H1 (cell line): ENCODE results near the gene DNTT. TPM values are rescaled to one million over a fixed set of nuclear protein-coding genes. Genes with fewer than 3 reads are reported as not detected.

ENCODE experiments used
- CTCF ChIA-PET: fragments of 300-600 bp; sonication (Branson Sonifier 250); formaldehyde crosslinking; loops from one replicate; lab custom pipeline; 2021; ENCODE audit not compliant: partially characterized antibody; lab: Charles Lee
- POLR2A ChIA-PET: fragments of 300-600 bp; sonication (Branson Sonifier 250); formaldehyde crosslinking; loops from one replicate; lab custom pipeline; 2021; ENCODE audit warnings: inconsistent platforms; ENCODE audit not compliant: partially characterized antibody; lab: Charles Lee
- DNase-seq, 2 experiments: peaks; one replicate each; pipeline versions ENCODE4 v3.0.0 to v3.0.0-alpha.2; 2010 to 2022; ENCODE audit warnings: low spot score in 2 of 2, low read depth in 1 of 2, mixed read lengths in 1 of 2
- FAIRE-seq: peaks from 2 replicates; lab custom pipeline; 2011; peaks lifted over from hg19 to GRCh38; lab: Jason Lieb, UNC
- H2AFZ ChIP-seq: 2 replicates; pipeline ENCODE4 v1.8.1; 2012; ENCODE audit warnings: low read length, inconsistent platforms
- H2AK5ac ChIP-seq: 2 replicates; pipeline ENCODE4 v1.6.1; 2013; ENCODE audit warnings: low read depth, low read length
- H2BK120ac ChIP-seq: replicated peaks from 2 replicates; pipeline ENCODE3; 2013; ENCODE audit warnings: low read depth, low read length, inconsistent platforms
- H2BK12ac ChIP-seq: 2 replicates; pipeline ENCODE4 v1.6.1; 2013; ENCODE audit warnings: low read depth, low read length
- H2BK15ac ChIP-seq: 2 replicates; pipeline ENCODE4 v1.6.1; 2013; ENCODE audit warnings: low read length
- H2BK20ac ChIP-seq: 2 replicates; pipeline ENCODE4 v1.6.1; 2013; ENCODE audit warnings: low read length
- H2BK5ac ChIP-seq: 2 replicates; pipeline ENCODE4 v1.6.1; 2013; ENCODE audit warnings: low read depth, low read length
- H3K14ac ChIP-seq: 2 replicates; pipeline ENCODE4 v1.6.1; 2013; ENCODE audit warnings: inconsistent platforms; ENCODE audit not compliant: insufficient read length
- H3K18ac ChIP-seq: 2 replicates; pipeline ENCODE4 v1.6.1; 2013; ENCODE audit warnings: low read length; ENCODE audit errors: extremely low read depth
- H3K23ac ChIP-seq: 2 replicates; pipeline ENCODE4 v1.6.1; 2013; ENCODE audit warnings: inconsistent platforms; ENCODE audit not compliant: insufficient read length
- H3K23me2 ChIP-seq: 2 replicates; pipeline ENCODE4 v1.6.1; 2013; ENCODE audit warnings: low read depth, low read length
- H3K27ac ChIP-seq: 2 replicates; pipeline ENCODE4 v1.6.1; 2011; ENCODE audit warnings: low read depth, low read length, inconsistent platforms
- H3K27me3 ChIP-seq, 4 experiments: replicated peaks in 1 of 4; 1 replicate in 1 of 4; 2 replicates in 3 of 4; pipeline versions ENCODE4 v1.6.1 to v1.8.1; 2011 to 2013; ENCODE audit warnings: low read length in 3 of 4, mild to moderate bottlenecking in 3 of 4, inconsistent platforms in 2 of 4, mixed read lengths in 2 of 4, moderate library complexity in 1 of 4; ENCODE audit not compliant: control insufficient read depth in 3 of 4, insufficient read depth in 3 of 4; ENCODE audit errors: extremely low read depth in 1 of 4
- H3K36me3 ChIP-seq, 4 experiments: 2 replicates each; pipeline versions ENCODE4 v1.6.1 to v1.8.1; 2011 to 2013; ENCODE audit warnings: mild to moderate bottlenecking in 4 of 4, low read length in 3 of 4, moderate library complexity in 2 of 4, control low read depth in 1 of 4, inconsistent platforms in 1 of 4; ENCODE audit not compliant: insufficient read depth in 4 of 4, control insufficient read depth in 2 of 4
- H3K4ac ChIP-seq: replicated peaks from 2 replicates; pipeline ENCODE3; 2013; ENCODE audit warnings: low read length, low read depth, mixed read lengths, inconsistent platforms; ENCODE audit not compliant: insufficient read length
- H3K4me1 ChIP-seq, 4 experiments: replicated peaks in 1 of 4; 1 replicate in 1 of 4; 2 replicates in 3 of 4; pipeline versions ENCODE4 v1.6.1 to v1.8.1; 2011 to 2013; ENCODE audit warnings: low read length in 3 of 4, inconsistent platforms in 2 of 4, mixed read lengths in 1 of 4; ENCODE audit not compliant: insufficient read depth in 4 of 4, control insufficient read depth in 3 of 4
- H3K4me2 ChIP-seq, 2 experiments: 2 replicates each; pipeline versions ENCODE4 v1.6.1 to v1.8.1; 2011 to 2013; ENCODE audit warnings: low read depth in 2 of 2, low read length in 2 of 2, control low read depth in 1 of 2, inconsistent platforms in 1 of 2, mild to moderate bottlenecking in 1 of 2; ENCODE audit not compliant: insufficient read depth in 1 of 2
- H3K4me3 ChIP-seq, 4 experiments: fragments of 200-600, 300-600 bp in 1 of 4; sonication (generic), shearing (Covaris generic), sonication (Bioruptor Twin) in 1 of 4; 2 replicates each; pipeline versions ENCODE4 v1.5.1 to v1.8.1; 2011 to 2016; ENCODE audit warnings: low read length in 4 of 4, low read depth in 3 of 4, control low read depth in 2 of 4, inconsistent platforms in 2 of 4, mild to moderate bottlenecking in 2 of 4, mixed read lengths in 1 of 4, moderate library complexity in 1 of 4; ENCODE audit not compliant: insufficient read depth in 2 of 4; ENCODE audit errors: extremely low read depth in 1 of 4
- H3K56ac ChIP-seq: replicated peaks from 2 replicates; pipeline ENCODE3; 2013; ENCODE audit warnings: low read depth, mild to moderate bottlenecking, mixed read lengths, low read length, inconsistent platforms; ENCODE audit not compliant: insufficient read length
- H3K79me1 ChIP-seq: 2 replicates; pipeline ENCODE4 v1.6.1; 2013; ENCODE audit warnings: low read depth, low read length, control low read depth
- H3K79me2 ChIP-seq, 2 experiments: 2 replicates each; pipeline versions ENCODE4 v1.6.1 to v1.8.1; 2012 to 2013; ENCODE audit warnings: low read length in 2 of 2, mild to moderate bottlenecking in 2 of 2, inconsistent platforms in 1 of 2; ENCODE audit not compliant: insufficient read depth in 2 of 2, control insufficient read depth in 1 of 2
- H3K9ac ChIP-seq, 4 experiments: replicated peaks in 1 of 4; 1 replicate in 1 of 4; 2 replicates in 3 of 4; pipeline versions ENCODE4 v1.6.1 to v1.8.1; 2011 to 2013; ENCODE audit warnings: low read depth in 3 of 4, low read length in 3 of 4, control low read depth in 2 of 4, mild to moderate bottlenecking in 2 of 4, moderate library complexity in 2 of 4, inconsistent platforms in 1 of 4; ENCODE audit errors: extremely low read depth in 1 of 4
- H3K9me3 ChIP-seq, 2 experiments: 2 replicates each; pipeline versions ENCODE4 v1.6.1 to v1.8.1; 2012 to 2013; ENCODE audit warnings: mild to moderate bottlenecking in 2 of 2, moderate library complexity in 2 of 2, control low read depth in 1 of 2, inconsistent platforms in 1 of 2, low read depth in 1 of 2, low read length in 1 of 2, mixed read lengths in 1 of 2; ENCODE audit not compliant: insufficient read depth in 2 of 2
- H4K20me1 ChIP-seq, 2 experiments: replicated peaks in 1 of 2; 2 replicates each; pipeline versions ENCODE3 to v1.8.1; 2011 to 2013; ENCODE audit warnings: inconsistent platforms in 2 of 2, low read length in 2 of 2, mild to moderate bottlenecking in 1 of 2; ENCODE audit not compliant: insufficient read depth in 2 of 2, control insufficient read depth in 1 of 2
- H4K5ac ChIP-seq: 2 replicates; pipeline ENCODE4 v1.6.1; 2013; ENCODE audit warnings: low read length, low read depth, mixed read lengths, inconsistent platforms; ENCODE audit not compliant: insufficient read length
- H4K8ac ChIP-seq: 2 replicates; pipeline ENCODE4 v1.8.0; 2013; ENCODE audit warnings: mild to moderate bottlenecking, moderate library complexity, low read length, inconsistent platforms; ENCODE audit not compliant: insufficient read depth; ENCODE audit errors: extremely low read depth
- H4K91ac ChIP-seq: replicated peaks from 2 replicates; pipeline ENCODE3; 2013; ENCODE audit warnings: low read length, mixed read lengths, inconsistent platforms; ENCODE audit not compliant: insufficient read length
- CBX5 ChIP-seq: fragments of 300-800, 300-1000 bp; sonication (generic); IDR thresholded peaks from 2 replicates; pipeline ENCODE4 v1.7.1; 2016; ENCODE audit warnings: antibody characterized with exemption, low read length, low read depth
- CHD1 ChIP-seq: IDR thresholded peaks from 2 replicates; pipeline ENCODE4 v1.6.1; 2012; ENCODE audit warnings: low read depth, low read length, improper control_type of control experiment
- EZH2 ChIP-seq: fragments of 200-600 bp; sonication (generic); IDR thresholded peaks from 2 replicates; pipeline ENCODE4 v1.7.1; 2012; ENCODE audit warnings: low read depth, mild to moderate bottlenecking, moderate library complexity, low read length, inconsistent platforms; ENCODE audit not compliant: severe bottlenecking
- GTF2F1 ChIP-seq: IDR thresholded peaks from 2 replicates; pipeline ENCODE4 v1.6.1; 2012; ENCODE audit warnings: low read depth, low read length, improper control_type of control experiment, borderline replicate concordance
- HDAC6 ChIP-seq: IDR thresholded peaks from one replicate; pipeline ENCODE4 v1.7.1; 2012; ENCODE audit warnings: low read depth, mild to moderate bottlenecking, inconsistent platforms, low read length, moderate library complexity
- JUN ChIP-seq: IDR thresholded peaks from 2 replicates; pipeline ENCODE4 v1.6.1; 2011; ENCODE audit warnings: low read depth, mild to moderate bottlenecking, improper control_type of control experiment, low read length
- PHF8 ChIP-seq: fragments of 200-600 bp; sonication (generic); conservative IDR thresholded peaks from 2 replicates; pipeline ENCODE4 v1.7.1; 2012; ENCODE audit warnings: low read depth, mild to moderate bottlenecking, inconsistent platforms, low read length, moderate library complexity
- SP1 ChIP-seq: IDR thresholded peaks from 2 replicates; pipeline ENCODE4 v1.6.1; 2011; ENCODE audit warnings: low read depth, low read length
- SP2 ChIP-seq: IDR thresholded peaks from 2 replicates; pipeline ENCODE4 v1.6.1; 2012; ENCODE audit warnings: mild to moderate bottlenecking, low read length, inconsistent platforms
- WGBS, 2 experiments: shearing (Covaris generic) in 1 of 2; methylation state at CpG; one replicate each; pipeline versions ENCODE4 v1.1.6 to v1.1.7; 2013 to 2015; ENCODE audit warnings: low lambda C conversion rate in 2 of 2, mixed read lengths in 2 of 2, inconsistent platforms in 1 of 2, low coverage in 1 of 2, missing lambda C conversion rate in 1 of 2; ENCODE audit not compliant: insufficient replicate concordance in 2 of 2, insufficient coverage in 1 of 2, insufficient read length in 1 of 2; ENCODE audit errors: extremely low coverage in 1 of 2, missing lambda C conversion rate in 1 of 2; 5-methylcytosine and 5-hydroxymethylcytosine counted together
- polyA plus RNA-seq, 7 experiments: library from polyadenylated mRNA; depleted of rRNA in 3 of 7; stranded (reverse) in 5 of 7; unstranded in 2 of 7; fragments of >200 nt in 5 of 7; fragments of 200-250 nt in 2 of 7; gene quantifications; 1 replicate in 5 of 7; 2 replicates in 1 of 7; 4 replicates in 1 of 7; pipeline versions ENCODE4 v1.2.1 to v1.2.3, GENCODE V29; 2011 to 2013; ENCODE audit warnings: missing spikeins in 2 of 7, mixed read lengths in 2 of 7
- total RNA-seq: library from RNA; stranded (reverse); fragmentation: NEBNext Ultra II Directional; extraction: Animal tissue kit (Norgen Biotek cat#: 25700); gene quantifications from 2 replicates; pipeline ENCODE4 v1.2.1, GENCODE V29; 2021

Gene DNTT
- total and polyA plus RNA-seq, 2 of the 8 experiments (the other 6 are each of a cell fraction or from before 2014, with no cell fraction given) = not detected

- Histone ChIP-seq H2BK15ac (no peak overlapping the region), H3K4me2 (no peak overlapping the region), H3K27me3 (no peaks in the 10 kb centered on the region; a peak in 2 of 7 replicates), H2AFZ (no peak overlapping the region), H3K23ac (no peak overlapping the region), H3K79me2 (no peaks in the 10 kb centered on the region), H3K27ac (no peak overlapping the region), H3K56ac (no peak overlapping the region)
- DNase-seq (no peak), FAIRE-seq (no peak)
- no peak for TF ChIP-seq SP2
- no peak for TF ChIP-seq CBX5
- TF ChIP-seq SP1 = no peak
- TF ChIP-seq CHD1 = no peak
- TF ChIP-seq GTF2F1 = no peak
- TF ChIP-seq PHF8 = no peak
- TF ChIP-seq HDAC6 = no peak
- TF ChIP-seq JUN = no peak
- no peak for TF ChIP-seq EZH2
- TF ChIP-seq, all 59 proteins: peak for 0
- Histone ChIP-seq H4K5ac (no peak overlapping the region), H3K23me2 (no peaks in the 10 kb centered on the region), H4K91ac (no peak overlapping the region), H3K9ac (no peak overlapping the region), H3K36me3 (no peaks in the 10 kb centered on the region), H3K4me1 (peaks cover 0 to 16% (median 12%) of the 10 kb centered on the region in 4 experiments), H4K20me1 (no peaks in the 10 kb centered on the region), H4K8ac (no peak overlapping the region), H3K9me3 (no peaks in the 10 kb centered on the region), H2AK5ac (no peak overlapping the region), H3K14ac (no peak overlapping the region), H3K18ac (no peak overlapping the region), H3K4me3 (no peak overlapping the region), H2BK5ac (no peak overlapping the region), H2BK12ac (no peak overlapping the region), H3K79me1 (no peaks in the 10 kb centered on the region), H2BK20ac (no peak overlapping the region), H3K4ac (no peak overlapping the region), H2BK120ac (no peak overlapping the region)
- CTCF ChIA-PET = interaction anchor here (0.6 to 1.7 kb wide), 8 partner anchors 10 to 288 kb away, joined by 3 to 7 read pairs (median 4); no protein-coding TSS in a partner anchor
- POLR2A ChIA-PET = no interaction called here
- WGBS, 2 experiments = 92% methylated on average over 3 of the region's 3 CpGs; no CpG with 5 or more reads in 1 of the 2 experiments
Measured at GRCh38 chr10:96305019-96305418, 785 bp downstream of the DNTT start.
